Lung microvascular endothelial cell (primary cell): ENCODE results near the gene PHKA1. TPM values are rescaled to one million over a fixed set of nuclear protein-coding genes. Genes with fewer than 3 reads are reported as not detected.
"Not testable (repeated sequence)": the region's sequence is repeated elsewhere in the genome, so short reads cannot be mapped to it uniquely, and the experiment has no call there.

Source experiments
- DNase-seq, 2 donors: peaks; one replicate each; pipeline versions ENCODE4 v3.0.0 to v3.0.0-alpha.2; 2010; ENCODE audit warnings: low read depth in 2 of 2
- total RNA-seq: library from RNA; depleted of rRNA; stranded (reverse); fragments of >200 nt; gene quantifications from 2 replicates; pipeline ENCODE4 v1.2.1, GENCODE V29; 2014

The PHKA1 gene
- total RNA-seq, 1 donor from 2014 or later, result 5.6 TPM

GRCh38 chrX:72669508-72669907 is 44.6 kb downstream of the PHKA1 start:
- DNase-seq, result not testable (repeated sequence)

GRCh38 chrX:72666451-72666850 is 47.7 kb downstream of the PHKA1 start:
- no peak for DNase-seq

- DNase-seq, result no peak
Observed at GRCh38 chrX:72663737-72664136, 50.4 kb downstream of the PHKA1 start.

- DNase-seq, result no peak
Observed at GRCh38 chrX:72662020-72662747, 51.9 kb downstream of the PHKA1 start.

- no peak for DNase-seq
Observed at GRCh38 chrX:72659723-72660122, 54.4 kb downstream of the PHKA1 start.

- DNase-seq, result no peak
Observed at GRCh38 chrX:72652082-72652481, 62.0 kb downstream of the PHKA1 start.

- DNase-seq, result peak; percentile 19 to 24
Observed at GRCh38 chrX:72644946-72645345, 69.2 kb downstream of the PHKA1 start.

GRCh38 chrX:72641611-72642010 is 72.5 kb downstream of the PHKA1 start:
- no peak for DNase-seq

GRCh38 chrX:72635930-72636329 is 78.2 kb downstream of the PHKA1 start:
- DNase-seq, result no peak

GRCh38 chrX:72634331-72634730 is 79.8 kb downstream of the PHKA1 start:
- peak; percentile 47 to 77 for DNase-seq

GRCh38 chrX:72630185-72630584 is 83.9 kb downstream of the PHKA1 start:
- DNase-seq, result no peak

- DNase-seq, result no peak
Observed at GRCh38 chrX:72624194-72624593, 89.9 kb downstream of the PHKA1 start.

GRCh38 chrX:72621625-72622485 is 92.3 kb downstream of the PHKA1 start:
- peak; percentile 51 to 66 for DNase-seq

- peak in 1 of 2 donors; percentile 5 for DNase-seq
Observed at GRCh38 chrX:72621163-72621562, 92.9 kb downstream of the PHKA1 start.

- DNase-seq, result peak; percentile 63 to 91
Observed at GRCh38 chrX:72620550-72621145, 93.5 kb downstream of the PHKA1 start.

GRCh38 chrX:72609313-72609712 is 104.8 kb downstream of the PHKA1 start:
- peak; percentile 27 to 55 for DNase-seq

- DNase-seq, result no peak
Observed at GRCh38 chrX:72604705-72605104, 109.4 kb downstream of the PHKA1 start.

GRCh38 chrX:72604112-72604511 is 110.0 kb downstream of the PHKA1 start:
- no peak for DNase-seq

GRCh38 chrX:72591038-72591437 is 123.1 kb downstream of the PHKA1 start:
- DNase-seq, result not testable (repeated sequence)

- DNase-seq, result no peak
Observed at GRCh38 chrX:72584163-72584562, 129.9 kb downstream of the PHKA1 start.

GRCh38 chrX:72576141-72576894 is 137.8 kb downstream of the PHKA1 start:
- no peak for DNase-seq

GRCh38 chrX:72573158-72573511 is 141.0 kb downstream of the PHKA1 start:
- DNase-seq, result no peak
